ENCODE results near the gene RIOK2.
"Not testable (repeated sequence)": the region's sequence is repeated elsewhere in the genome, so short reads cannot be mapped to it uniquely, and the experiment has no call there.

RIOK2 gene

GRCh38 chr5:97165726-97166125 lies 17.3 kb downstream of the RIOK2 start:
- DNase-seq: no peak

GRCh38 chr5:97164846-97165245 lies 18.2 kb downstream of the RIOK2 start:
- DNase-seq: no peak

- DNase-seq: no peak
Observed at GRCh38 chr5:97163790-97164285, 19.2 kb downstream of the RIOK2 start.

- no peak for DNase-seq
Observed at GRCh38 chr5:97163360-97163764, 19.7 kb downstream of the RIOK2 start.

- peak; percentile 64 for DNase-seq
Observed at GRCh38 chr5:97162045-97162444, 21.0 kb downstream of the RIOK2 start.

GRCh38 chr5:97157689-97158088 lies 25.4 kb downstream of the RIOK2 start:
- no peak for DNase-seq

GRCh38 chr5:97151370-97151769 lies 31.7 kb downstream of the RIOK2 start:
- no peak for DNase-seq

GRCh38 chr5:97150401-97150800 lies 32.6 kb downstream of the RIOK2 start:
- no peak for DNase-seq

- no peak for DNase-seq
Observed at GRCh38 chr5:97149709-97150108, 33.3 kb downstream of the RIOK2 start.

- no peak for DNase-seq
Observed at GRCh38 chr5:97148288-97148687, 34.8 kb downstream of the RIOK2 start.

GRCh38 chr5:97143704-97144103 lies 39.3 kb downstream of the RIOK2 start:
- DNase-seq: no peak

- DNase-seq: peak; percentile 13
Observed at GRCh38 chr5:97142521-97143254, 40.4 kb downstream of the RIOK2 start, which contains the start of gene LIX1. Gene LIX1, minus strand, starts transcription at chr5:97142611. Its CDS starts 35 bp downstream, at chr5:97142576.

- DNase-seq: no peak
Observed at GRCh38 chr5:97141539-97141938, 41.5 kb downstream of the RIOK2 start.

- no peak for DNase-seq
Observed at GRCh38 chr5:97141031-97141430, 42.0 kb downstream of the RIOK2 start.

GRCh38 chr5:97140250-97140649 lies 42.8 kb downstream of the RIOK2 start:
- not testable (repeated sequence) for DNase-seq

GRCh38 chr5:97136475-97136874 lies 46.6 kb downstream of the RIOK2 start:
- DNase-seq: no peak

- DNase-seq: no peak
Observed at GRCh38 chr5:97135868-97136267, 47.2 kb downstream of the RIOK2 start.

- no peak for DNase-seq
Observed at GRCh38 chr5:97134634-97135033, 48.4 kb downstream of the RIOK2 start.

GRCh38 chr5:97133101-97133500 lies 49.9 kb downstream of the RIOK2 start:
- no peak for DNase-seq

GRCh38 chr5:97131921-97132320 lies 51.1 kb downstream of the RIOK2 start:
- DNase-seq: no peak

- no peak for DNase-seq
Observed at GRCh38 chr5:97131139-97131710, 51.8 kb downstream of the RIOK2 start.

- DNase-seq: no peak
Observed at GRCh38 chr5:97127727-97128126, 55.3 kb downstream of the RIOK2 start.

GRCh38 chr5:97125125-97125683 lies 57.8 kb downstream of the RIOK2 start:
- DNase-seq: no peak

GRCh38 chr5:97124335-97124734 lies 58.7 kb downstream of the RIOK2 start:
- no peak for DNase-seq
